HCT116 (cell line): ENCODE measurements around the gene HOMER1. TPM values are rescaled to one million over a fixed set of nuclear protein-coding genes. Genes with fewer than 3 reads are reported as not detected.

ENCODE experiments used
- ATAC-seq: fragments of 200-7000 bp; cut with Tn5 transposase; 2 replicates; pipeline ENCODE4 v1.9.1; 2020; ENCODE audit warnings: mild to moderate bottlenecking, moderate library complexity
- BruUV-seq: library from RNA; stranded (reverse); fragments of 400-500 nt; replicated peaks from 2 replicates; lab custom pipeline; 2021; lab: Mats Ljungman, UMichigan
- CTCF ChIA-PET: fragments of 300-600 bp; sonication (Branson Sonifier 250); formaldehyde crosslinking; loops from one replicate; lab custom pipeline; 2021; ENCODE audit warnings: antibody characterized with exemption; lab: Charles Lee
- POLR2A ChIA-PET: fragments of 300-600, 350-600 bp; sonication (Branson Sonifier 250); formaldehyde crosslinking; loops from one replicate; lab custom pipeline; 2021; ENCODE audit warnings: antibody characterized with exemption; lab: Charles Lee
- RAD21 ChIA-PET, 2 experiments: fragments of 300-600 bp; sonication (Branson Sonifier 250); formaldehyde crosslinking; loops; one replicate each; lab custom pipeline; 2023; ENCODE audit warnings: low total read pairs in 2 of 2; ENCODE audit not compliant: uncharacterized antibody in 2 of 2, unreplicated experiment in 2 of 2, low non-redundant PET in 1 of 2; lab: Charles Lee
- DNase-seq: peaks from one replicate; pipeline ENCODE4 v3.0.0-alpha.2; 2010; ENCODE audit warnings: low read depth, low spot score
- H2AFZ ChIP-seq: fragments of 200-600 bp; shearing (Covaris generic), sonication (generic); 2 replicates; pipeline ENCODE4 v1.6.1; 2017; ENCODE audit warnings: low read depth, mixed run types, mixed read lengths, antibody characterized with exemption, low read length; ENCODE audit not compliant: poor library complexity, severe bottlenecking
- H3K27ac ChIP-seq: 2 replicates; pipeline ENCODE4 v1.5.1; 2012; ENCODE audit warnings: low read depth, low read length
- H3K27me3 ChIP-seq: fragments of 200-600 bp; sonication (generic); 2 replicates; pipeline ENCODE4 v1.6.1; 2016; ENCODE audit warnings: mixed run types, low read length, mixed read lengths; ENCODE audit not compliant: insufficient read depth
- H3K36me3 ChIP-seq, 2 experiments: fragments of 200-500 bp in 1 of 2; fragments of 200-600 bp in 1 of 2; sonication (Bioruptor generic) in 1 of 2; sonication (generic) in 1 of 2; 2 replicates each; pipeline versions ENCODE4 v1.5.1 to v1.6.1; 2014 to 2016; ENCODE audit warnings: low read length in 2 of 2, inconsistent platforms in 1 of 2, mixed read lengths in 1 of 2, mixed run types in 1 of 2; ENCODE audit not compliant: insufficient read depth in 2 of 2, control insufficient read depth in 1 of 2
- H3K4me1 ChIP-seq, 2 experiments: fragments of 200-600 bp in 1 of 2; sonication (generic) in 1 of 2; 2 replicates each; pipeline versions ENCODE4 v1.5.1 to v1.6.1; 2012 to 2017; ENCODE audit warnings: low read length in 2 of 2, inconsistent platforms in 1 of 2, mild to moderate bottlenecking in 1 of 2, mixed read lengths in 1 of 2, mixed run types in 1 of 2, moderate library complexity in 1 of 2; ENCODE audit not compliant: insufficient read depth in 2 of 2, control insufficient read depth in 1 of 2
- H3K4me2 ChIP-seq: fragments of 200-600 bp; sonication (generic); 2 replicates; pipeline ENCODE4 v1.6.1; 2017; ENCODE audit warnings: mixed run types, low read length, mixed read lengths
- H3K4me3 ChIP-seq, 2 experiments: fragments of 200-600 bp in 1 of 2; sonication (generic) in 1 of 2; replicated peaks in 1 of 2; 2 replicates each; pipeline ENCODE4 v1.5.1; 2011 to 2016; ENCODE audit warnings: low read length in 2 of 2, control low read depth in 1 of 2, low read depth in 1 of 2, mild to moderate bottlenecking in 1 of 2, mixed read lengths in 1 of 2, mixed run types in 1 of 2
- H3K79me2 ChIP-seq: fragments of 200-600 bp; sonication (generic); 2 replicates; pipeline ENCODE4 v1.6.1; 2017; ENCODE audit warnings: mild to moderate bottlenecking, mixed run types, low read length, moderate library complexity, mixed read lengths; ENCODE audit not compliant: insufficient read depth
- H3K9ac ChIP-seq: fragments of 200-600 bp; sonication (generic); 2 replicates; pipeline ENCODE4 v1.6.1; 2016; ENCODE audit warnings: low read length, mixed read lengths
- H3K9me2 ChIP-seq: fragments of 200-600 bp; sonication (generic), shearing (Covaris generic); 2 replicates; pipeline ENCODE4 v1.6.1; 2017; ENCODE audit warnings: mixed run types, mild to moderate bottlenecking, moderate library complexity; ENCODE audit not compliant: insufficient read depth
- H3K9me3 ChIP-seq, 2 experiments: fragments of 200-500 bp in 1 of 2; fragments of 200-600 bp in 1 of 2; sonication (Bioruptor generic) in 1 of 2; sonication (generic) in 1 of 2; 2 replicates each; pipeline ENCODE4 v1.6.1; 2014 to 2017; ENCODE audit warnings: low read length in 2 of 2, mixed read lengths in 2 of 2, inconsistent platforms in 1 of 2, low read depth in 1 of 2, mild to moderate bottlenecking in 1 of 2, mixed run types in 1 of 2, moderate library complexity in 1 of 2; ENCODE audit not compliant: control insufficient read depth in 1 of 2, insufficient read depth in 1 of 2
- H4K20me1 ChIP-seq: fragments of 200-600 bp; sonication (generic), shearing (Covaris generic); 2 replicates; pipeline ENCODE4 v1.6.1; 2017; ENCODE audit warnings: mixed run types, mild to moderate bottlenecking, moderate library complexity; ENCODE audit not compliant: insufficient read depth
- ATF3 ChIP-seq: IDR thresholded peaks from 2 replicates; pipeline ENCODE4 v1.6.1; 2012
- CBX3 ChIP-seq: IDR thresholded peaks from 2 replicates; pipeline ENCODE4 v1.6.1; 2012; ENCODE audit warnings: low read depth
- CEBPB ChIP-seq: IDR thresholded peaks from 2 replicates; pipeline ENCODE4 v1.6.1; 2012; ENCODE audit warnings: low read depth
- CTCF ChIP-seq, 3 experiments: fragments of 200-600 bp in 1 of 3; sonication (generic) in 1 of 3; IDR thresholded peaks in 2 of 3; conservative IDR thresholded peaks in 1 of 3; 2 replicates each; pipeline ENCODE4 v1.5.1; 2012 to 2017; ENCODE audit warnings: low read depth in 2 of 3, low read length in 2 of 3, antibody characterized with exemption in 1 of 3, borderline replicate concordance in 1 of 3, control low read depth in 1 of 3, mild to moderate bottlenecking in 1 of 3, mixed read lengths in 1 of 3, mixed run types in 1 of 3, moderate library complexity in 1 of 3; ENCODE audit not compliant: insufficient read depth in 1 of 3
- ELF1 ChIP-seq: IDR thresholded peaks from 2 replicates; pipeline ENCODE4 v1.6.1; 2012; ENCODE audit warnings: low read depth, borderline replicate concordance
- EZH2 ChIP-seq: fragments of 200-600 bp; sonication (generic); IDR thresholded peaks from 2 replicates; pipeline ENCODE4 v1.6.1; 2017; ENCODE audit warnings: antibody characterized with exemption, mixed run types
- FOSL1 ChIP-seq: IDR thresholded peaks from 2 replicates; pipeline ENCODE4 v1.6.1; 2012; ENCODE audit warnings: low read depth
- JUND ChIP-seq: IDR thresholded peaks from 2 replicates; pipeline ENCODE4 v1.6.1; 2012
- MAX ChIP-seq: IDR thresholded peaks from 2 replicates; pipeline ENCODE4 v1.6.1; 2012
- POLR2A ChIP-seq: IDR thresholded peaks from 2 replicates; pipeline ENCODE4 v1.7.0; 2011; ENCODE audit warnings: borderline replicate concordance; ENCODE audit not compliant: insufficient read depth, insufficient read length; ENCODE audit errors: extremely low read depth
- POLR2AphosphoS5 ChIP-seq: IDR thresholded peaks from 2 replicates; pipeline ENCODE4 v1.6.1; 2011; ENCODE audit warnings: mild to moderate bottlenecking, low read depth, low read length, moderate library complexity
- RAD21 ChIP-seq: IDR thresholded peaks from 2 replicates; pipeline ENCODE4 v1.6.1; 2012; ENCODE audit warnings: low read depth, mild to moderate bottlenecking
- SIN3A ChIP-seq: IDR thresholded peaks from 2 replicates; pipeline ENCODE4 v1.6.1; 2012; ENCODE audit warnings: low read depth
- SRF ChIP-seq: IDR thresholded peaks from 2 replicates; pipeline ENCODE4 v1.6.1; 2012; ENCODE audit warnings: low read depth
- TCF7L2 ChIP-seq: IDR thresholded peaks from 2 replicates; pipeline ENCODE4 v1.7.0; 2011; ENCODE audit warnings: borderline replicate concordance, inconsistent platforms; ENCODE audit not compliant: insufficient read depth, insufficient read length; ENCODE audit errors: extremely low read depth
- ZBTB33 ChIP-seq: IDR thresholded peaks from 2 replicates; pipeline ENCODE4 v1.6.1; 2011; ENCODE audit warnings: mild to moderate bottlenecking, low read length, moderate library complexity; ENCODE audit not compliant: insufficient replicate concordance; ENCODE audit errors: extremely low read depth
- intact Hi-C: fragments of 100-400 bp; cut with micrococcal nuclease; formaldehyde crosslinking; loops from 2 replicates; pipeline ENCODE4 v1.10.0; 2022
- total RNA-seq: library from RNA; stranded (reverse); gene quantifications from one replicate; pipeline ENCODE4 v1.2.1, GENCODE V29; 2021; ENCODE audit not compliant: unreplicated experiment

Gene HOMER1
- total RNA-seq, 1 experiment from 2014 or later = 21.4 TPM

- Histone ChIP-seq H3K9me2 (no peaks in the 10 kb centered on the region), H3K27ac (peak overlapping the region; percentile 94), H4K20me1 (no peaks in the 10 kb centered on the region), H3K4me1 (peaks cover 12 to 25% of the 10 kb centered on the region in 2 experiments), H3K79me2 (peaks cover 50% of the 10 kb centered on the region), H3K36me3 (no peaks in the 10 kb centered on the region), H3K27me3 (no peaks in the 10 kb centered on the region), H3K4me3 (peak overlapping the region; percentile 53 to 69), H3K9me3 (no peaks in the 10 kb centered on the region), H2AFZ (no peak overlapping the region), H3K4me2 (peak overlapping the region; percentile 86), H3K9ac (peak overlapping the region; percentile 69)
- intact Hi-C loops = loop anchor here (10.0 kb wide), 1 partner anchor 58 kb away; no protein-coding TSS in a partner anchor
- ChIA-PET POLR2A (no interaction called here), RAD21 (no interaction called here), CTCF (interaction anchor here (1.0 kb wide), 1 partner anchor 379 kb away, joined by 4 read pairs; no protein-coding TSS in a partner anchor)
- TSS peak; percentile 50 for BruUV-seq
- TF ChIP-seq JUND (no peak), ZBTB33 (no peak), MAX (no peak), CEBPB (no peak), EZH2 (no peak), ATF3 (no peak), SIN3A (no peak), TCF7L2 (no peak), CBX3 (no peak), RAD21 (no peak), POLR2A (no peak), CTCF (IDR thresholded peaks at IDR 0.05 in 2 of 3, conservative IDR thresholded peaks at IDR 0.05 in 1 of 3; ENCODE audit: borderline replicate concordance in 1 of 3, insufficient read depth in 1 of 3, low read depth in 2 of 3, low read length in 2 of 3) (no peak), ELF1 (no peak), SRF (no peak), FOSL1 (no peak), POLR2AphosphoS5 (no peak)
- ATAC-seq = no peak
- DNase-seq = no peak
Measured at GRCh38 chr5:79512471-79513307, 1.2 kb downstream of the HOMER1 start.
